Astrocyte (in vitro differentiated cells and primary cell): Measurements from ENCODE around the gene TGM1. TPM values are rescaled to one million over a fixed set of nuclear protein-coding genes. Genes with fewer than 3 reads are reported as not detected.

Experiments used
- DNase-seq: peaks from one replicate; pipeline ENCODE4 v3.0.0-alpha.2; 2010; ENCODE audit warnings: low read depth
- FAIRE-seq: peaks from 2 replicates; lab custom pipeline; 2011; peaks lifted over from hg19 to GRCh38; lab: Jason Lieb, UNC
- H2AFZ ChIP-seq: 2 replicates; pipeline ENCODE4 v1.6.0; 2012; ENCODE audit warnings: low read depth, low read length, inconsistent platforms
- H3K27ac ChIP-seq: 2 replicates; pipeline ENCODE4 v1.5.1; 2011; ENCODE audit warnings: low read depth, low read length, inconsistent platforms
- H3K27me3 ChIP-seq: 2 replicates; pipeline ENCODE4 v1.6.0; 2011; ENCODE audit warnings: low read length, inconsistent platforms; ENCODE audit not compliant: insufficient read depth
- H3K36me3 ChIP-seq: 2 replicates; pipeline ENCODE4 v1.5.1; 2011; ENCODE audit warnings: low read length, inconsistent platforms; ENCODE audit not compliant: insufficient read depth
- H3K4me1 ChIP-seq: 2 replicates; pipeline ENCODE4 v1.5.1; 2011; ENCODE audit warnings: low read length, inconsistent platforms; ENCODE audit not compliant: insufficient read depth
- H3K4me2 ChIP-seq: 2 replicates; pipeline ENCODE4 v1.6.0; 2012; ENCODE audit warnings: low read length, inconsistent platforms
- H3K4me3 ChIP-seq: 2 replicates; pipeline ENCODE4 v1.5.1; 2011; ENCODE audit warnings: low read depth, mild to moderate bottlenecking, low read length, inconsistent platforms; ENCODE audit not compliant: insufficient read depth
- H3K79me2 ChIP-seq: 2 replicates; pipeline ENCODE4 v1.6.0; 2012; ENCODE audit warnings: mild to moderate bottlenecking, low read length, inconsistent platforms; ENCODE audit not compliant: insufficient read depth
- H3K9ac ChIP-seq: 2 replicates; pipeline ENCODE4 v1.6.0; 2012; ENCODE audit warnings: mild to moderate bottlenecking, low read length, inconsistent platforms
- H3K9me3 ChIP-seq: 2 replicates; pipeline ENCODE4 v1.5.1; 2012; ENCODE audit warnings: low read depth, mild to moderate bottlenecking, low read length, inconsistent platforms; ENCODE audit not compliant: insufficient read depth
- H4K20me1 ChIP-seq: 2 replicates; pipeline ENCODE4 v1.6.0; 2012; ENCODE audit warnings: low read length, inconsistent platforms; ENCODE audit not compliant: insufficient read depth
- H3K27ac Mint-ChIP-seq: one replicate; pipeline ENCODE4 v1.8.0; 2021; ENCODE audit warnings: mild to moderate bottlenecking, mixed read lengths; ENCODE audit not compliant: unreplicated experiment
- H3K27me3 Mint-ChIP-seq: one replicate; pipeline ENCODE4 v1.8.0; 2021; ENCODE audit warnings: low read depth, mixed read lengths; ENCODE audit not compliant: unreplicated experiment
- H3K36me3 Mint-ChIP-seq: one replicate; pipeline ENCODE4 v1.8.0; 2021; ENCODE audit warnings: low read depth, mixed read lengths; ENCODE audit not compliant: unreplicated experiment
- H3K4me1 Mint-ChIP-seq: one replicate; pipeline ENCODE4 v1.8.0; 2021; ENCODE audit warnings: low read depth, mixed read lengths; ENCODE audit not compliant: unreplicated experiment
- H3K4me3 Mint-ChIP-seq: one replicate; pipeline ENCODE4 v1.8.0; 2021; ENCODE audit warnings: mild to moderate bottlenecking, moderate library complexity, mixed read lengths; ENCODE audit not compliant: unreplicated experiment
- H3K9me3 Mint-ChIP-seq: one replicate; pipeline ENCODE4 v1.8.0; 2021; ENCODE audit warnings: mild to moderate bottlenecking, mixed read lengths; ENCODE audit not compliant: unreplicated experiment
- EZH2 ChIP-seq: IDR thresholded peaks from 2 replicates; pipeline ENCODE4 v1.6.1; 2012; ENCODE audit warnings: mild to moderate bottlenecking, low read length, inconsistent platforms; ENCODE audit not compliant: insufficient read depth
- total RNA-seq: library from RNA; stranded (reverse); gene quantifications from 2 replicates; pipeline ENCODE4 v1.2.1, GENCODE V29; 2021
- TF ChIP-seq, protein P1 (sequence below): IDR thresholded peaks from 2 replicates; pipeline ENCODE4 v1.5.1; 2011; ENCODE audit warnings: low read depth, mild to moderate bottlenecking, inconsistent platforms, low read length, moderate library complexity; ENCODE audit not compliant: insufficient read depth

The TGM1 gene
- total RNA-seq, 1 donor from 2014 or later, result 3.8 TPM

GRCh38 chr14:24211311-24211710 lies 51.7 kb downstream of the TGM1 start:
- H3K9me3 ChIP-seq, result no peaks in the 10 kb centered on the region
- no peaks in the 10 kb centered on the region for H3K9me3 Mint-ChIP-seq
- H3K79me2 ChIP-seq, result peaks cover 11% of the 10 kb centered on the region
- H3K27ac ChIP-seq, result no peak overlapping the region
- H3K9ac ChIP-seq, result no peak overlapping the region
- H3K27ac Mint-ChIP-seq, result peak overlapping the region; percentile 62
- no peaks in the 10 kb centered on the region for H4K20me1 ChIP-seq
- peaks cover 8% of the 10 kb centered on the region for H3K36me3 ChIP-seq
- H3K36me3 Mint-ChIP-seq, result peaks cover 28% of the 10 kb centered on the region
- FAIRE-seq, result no peak
- TF ChIP-seq EZH2, result no peak
- TF ChIP-seq, protein P1, sequence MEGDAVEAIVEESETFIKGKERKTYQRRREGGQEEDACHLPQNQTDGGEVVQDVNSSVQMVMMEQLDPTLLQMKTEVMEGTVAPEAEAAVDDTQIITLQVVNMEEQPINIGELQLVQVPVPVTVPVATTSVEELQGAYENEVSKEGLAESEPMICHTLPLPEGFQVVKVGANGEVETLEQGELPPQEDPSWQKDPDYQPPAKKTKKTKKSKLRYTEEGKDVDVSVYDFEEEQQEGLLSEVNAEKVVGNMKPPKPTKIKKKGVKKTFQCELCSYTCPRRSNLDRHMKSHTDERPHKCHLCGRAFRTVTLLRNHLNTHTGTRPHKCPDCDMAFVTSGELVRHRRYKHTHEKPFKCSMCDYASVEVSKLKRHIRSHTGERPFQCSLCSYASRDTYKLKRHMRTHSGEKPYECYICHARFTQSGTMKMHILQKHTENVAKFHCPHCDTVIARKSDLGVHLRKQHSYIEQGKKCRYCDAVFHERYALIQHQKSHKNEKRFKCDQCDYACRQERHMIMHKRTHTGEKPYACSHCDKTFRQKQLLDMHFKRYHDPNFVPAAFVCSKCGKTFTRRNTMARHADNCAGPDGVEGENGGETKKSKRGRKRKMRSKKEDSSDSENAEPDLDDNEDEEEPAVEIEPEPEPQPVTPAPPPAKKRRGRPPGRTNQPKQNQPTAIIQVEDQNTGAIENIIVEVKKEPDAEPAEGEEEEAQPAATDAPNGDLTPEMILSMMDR, result no peak
- no peaks in the 10 kb centered on the region for H3K27me3 ChIP-seq
- H3K4me3 Mint-ChIP-seq, result peak overlapping the region; percentile 92
- H3K27me3 Mint-ChIP-seq, result no peaks in the 10 kb centered on the region
- no peak overlapping the region for H3K4me2 ChIP-seq
- no peak overlapping the region for H2AFZ ChIP-seq
- H3K4me3 ChIP-seq, result no peak overlapping the region
- DNase-seq, result no peak
- H3K4me1 ChIP-seq, result peaks cover 8% of the 10 kb centered on the region
- peaks cover 9% of the 10 kb centered on the region for H3K4me1 Mint-ChIP-seq

- Histone ChIP-seq H3K9ac (no peak overlapping the region), H2AFZ (no peak overlapping the region), H3K27me3 (no peaks in the 10 kb centered on the region), H3K79me2 (peaks cover 11% of the 10 kb centered on the region), H3K36me3 (peaks cover 9% of the 10 kb centered on the region), H3K9me3 (no peaks in the 10 kb centered on the region), H3K4me2 (no peak overlapping the region), H4K20me1 (peaks cover 4% of the 10 kb centered on the region), H3K4me3 (no peak overlapping the region), H3K27ac (no peak overlapping the region), H3K4me1 (no peaks in the 10 kb centered on the region)
- no peak overlapping the region for H3K4me3 Mint-ChIP-seq
- TF ChIP-seq, protein P1, result no peak
- TF ChIP-seq EZH2, result no peak
- no peak overlapping the region for H3K27ac Mint-ChIP-seq
- H3K36me3 Mint-ChIP-seq, result peaks cover 39% of the 10 kb centered on the region
- peaks cover 4% of the 10 kb centered on the region for H3K9me3 Mint-ChIP-seq
- FAIRE-seq (no peak), DNase-seq (no peak)
- no peaks in the 10 kb centered on the region for H3K27me3 Mint-ChIP-seq
- peaks cover 3% of the 10 kb centered on the region for H3K4me1 Mint-ChIP-seq
These were observed 55.4 kb downstream of the TGM1 start for GRCh38 chr14:24207625-24208024.

DNA sequence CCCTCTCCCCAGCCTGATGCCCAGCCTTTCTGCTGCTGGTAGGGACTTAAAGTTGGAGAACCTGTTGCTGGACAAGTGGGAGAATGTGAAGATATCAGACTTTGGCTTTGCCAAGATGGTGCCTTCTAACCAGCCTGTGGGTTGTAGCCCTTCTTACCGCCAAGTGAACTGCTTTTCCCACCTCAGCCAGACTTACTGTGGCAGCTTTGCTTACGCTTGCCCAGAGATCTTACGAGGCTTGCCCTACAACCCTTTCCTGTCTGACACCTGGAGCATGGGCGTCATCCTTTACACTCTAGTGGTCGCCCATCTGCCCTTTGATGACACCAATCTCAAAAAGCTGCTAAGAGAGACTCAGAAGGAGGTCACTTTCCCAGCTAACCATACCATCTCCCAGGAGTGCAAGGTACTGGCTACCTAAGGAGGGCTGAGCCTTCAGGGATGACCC lies 55.8 kb downstream of the TGM1 start:
- Histone ChIP-seq H3K9ac (no peak overlapping the region), H3K9me3 (no peaks in the 10 kb centered on the region), H3K27me3 (no peaks in the 10 kb centered on the region), H3K4me2 (no peak overlapping the region), H3K79me2 (peaks cover 8% of the 10 kb centered on the region), H3K36me3 (peaks cover 9% of the 10 kb centered on the region), H3K4me1 (no peaks in the 10 kb centered on the region), H4K20me1 (peaks cover 4% of the 10 kb centered on the region), H2AFZ (no peak overlapping the region), H3K27ac (no peak overlapping the region), H3K4me3 (no peak overlapping the region)
- Mint-ChIP-seq H3K36me3 (peaks cover 43% of the 10 kb centered on the region), H3K9me3 (peaks cover 5% of the 10 kb centered on the region), H3K4me3 (no peak overlapping the region), H3K27ac (no peak overlapping the region), H3K4me1 (peaks cover 3% of the 10 kb centered on the region), H3K27me3 (no peaks in the 10 kb centered on the region)
- DNase-seq (no peak), FAIRE-seq (no peak)
- no peak for TF ChIP-seq EZH2
- TF ChIP-seq, protein P1, result no peak
